Neural progenitor cell (in vitro differentiated cells): ENCODE data around the gene WDR33.
"Not testable (repeated sequence)": the region's sequence is repeated elsewhere in the genome, so short reads cannot be mapped to it uniquely, and the experiment has no call there.

ENCODE experiments used
- CTCF ChIP-seq: fragments of 200-600 bp; sonication (generic); IDR thresholded peaks from 2 replicates; pipeline ENCODE4 v1.5.1; 2017; ENCODE audit warnings: antibody characterized with exemption, mild to moderate bottlenecking
- EZH2phosphoT487 ChIP-seq: fragments of 200-600 bp; sonication (generic); IDR thresholded peaks from 2 replicates; pipeline ENCODE4 v1.6.1; 2017; ENCODE audit warnings: antibody characterized with exemption

GRCh38 chr2:127806860-127807259 lies 4.1 kb downstream of the WDR33 start:
- not testable (repeated sequence) for TF ChIP-seq CTCF, EZH2phosphoT487
